ENCODE data around the gene ADAM22.
"Not testable (repeated sequence)": the region's sequence is repeated elsewhere in the genome, so short reads cannot be mapped to it uniquely, and the experiment has no call there.

DNA sequence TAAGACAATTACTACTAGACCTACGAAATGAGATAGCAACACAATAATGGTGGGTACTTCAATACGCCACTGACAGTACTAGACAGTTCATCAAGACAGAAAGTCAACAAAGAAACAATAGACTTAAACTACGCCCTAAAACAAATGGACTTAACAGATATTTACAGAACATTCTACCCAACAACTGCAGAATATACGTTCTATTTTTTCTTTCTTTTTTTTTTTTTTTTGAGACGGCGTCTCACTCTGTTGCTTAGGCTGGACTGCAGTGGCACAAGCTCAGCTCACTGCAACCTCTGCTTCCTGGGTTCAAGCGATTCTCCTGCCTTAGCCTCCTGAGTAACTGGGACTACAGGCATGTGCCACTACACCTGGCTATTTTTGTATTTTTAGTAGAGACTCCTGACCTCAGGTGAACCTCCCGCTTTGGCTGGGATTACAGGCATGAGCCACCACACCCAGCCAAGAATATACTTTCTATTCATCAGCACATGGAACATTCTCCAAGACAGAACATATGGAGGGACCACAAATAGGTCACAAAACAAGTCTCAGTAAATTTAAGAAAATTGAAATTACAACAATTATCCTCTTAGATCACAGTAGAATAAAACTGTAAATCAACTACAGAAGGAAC, 11.2 kb upstream of the ADAM22 start:
- TF ChIP-seq, protein P1, sequence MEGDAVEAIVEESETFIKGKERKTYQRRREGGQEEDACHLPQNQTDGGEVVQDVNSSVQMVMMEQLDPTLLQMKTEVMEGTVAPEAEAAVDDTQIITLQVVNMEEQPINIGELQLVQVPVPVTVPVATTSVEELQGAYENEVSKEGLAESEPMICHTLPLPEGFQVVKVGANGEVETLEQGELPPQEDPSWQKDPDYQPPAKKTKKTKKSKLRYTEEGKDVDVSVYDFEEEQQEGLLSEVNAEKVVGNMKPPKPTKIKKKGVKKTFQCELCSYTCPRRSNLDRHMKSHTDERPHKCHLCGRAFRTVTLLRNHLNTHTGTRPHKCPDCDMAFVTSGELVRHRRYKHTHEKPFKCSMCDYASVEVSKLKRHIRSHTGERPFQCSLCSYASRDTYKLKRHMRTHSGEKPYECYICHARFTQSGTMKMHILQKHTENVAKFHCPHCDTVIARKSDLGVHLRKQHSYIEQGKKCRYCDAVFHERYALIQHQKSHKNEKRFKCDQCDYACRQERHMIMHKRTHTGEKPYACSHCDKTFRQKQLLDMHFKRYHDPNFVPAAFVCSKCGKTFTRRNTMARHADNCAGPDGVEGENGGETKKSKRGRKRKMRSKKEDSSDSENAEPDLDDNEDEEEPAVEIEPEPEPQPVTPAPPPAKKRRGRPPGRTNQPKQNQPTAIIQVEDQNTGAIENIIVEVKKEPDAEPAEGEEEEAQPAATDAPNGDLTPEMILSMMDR (IDR thresholded peaks at IDR 0.05) = not testable (repeated sequence)
- not testable (repeated sequence) for TF ChIP-seq POLR2A, POLR2AphosphoS5, EP300 (IDR thresholded peaks at IDR 0.05)
